Measurements from ENCODE around the gene RXRG. TPM values are rescaled to one million over a fixed set of nuclear protein-coding genes. Genes with fewer than 3 reads are reported as not detected.

RXRG gene
- total RNA-seq, 1 experiment from 2014 or later: not detected

GRCh38 chr1:165431079-165431478 is 13.8 kb downstream of the RXRG start:
- H3K4me3 ChIP-seq (ENCODE audit: low read length): no peak overlapping the region
- no peaks in the 10 kb centered on the region for H3K9me2 ChIP-seq (replicated peaks; ENCODE audit: low read length)
- ChIA-PET CTCF (no interaction called here), POLR2A (ENCODE audit: unreplicated experiment) (no interaction called here)
- no TSS peak for BruUV-seq (replicated peaks)
- no peaks in the 10 kb centered on the region for H3F3A ChIP-seq (ENCODE audit: low read length, unreplicated experiment)
- no peak overlapping the region for H3K27ac ChIP-seq (ENCODE audit: low read length)
- ATAC-seq (no peak), DNase-seq (no peak)
- no peaks in the 10 kb centered on the region for H3K4me1 ChIP-seq (ENCODE audit: insufficient read depth, low read length)
- no peaks in the 10 kb centered on the region for H3K36me3 ChIP-seq (ENCODE audit: low read depth, low read length)
- no peak overlapping the region for H3K9ac ChIP-seq (ENCODE audit: low read length)
- no peak overlapping the region for H2AFZ ChIP-seq (ENCODE audit: low read length)
- no peaks in the 10 kb centered on the region for H3K9me3 ChIP-seq (ENCODE audit: low read length)
- H3K79me2 ChIP-seq (ENCODE audit: low read length): no peaks in the 10 kb centered on the region
- H3K4me2 ChIP-seq (ENCODE audit: low read length): no peak overlapping the region
- intact Hi-C loops (cut with micrococcal nuclease): no loop called here
- no peaks in the 10 kb centered on the region for H4K20me1 ChIP-seq (ENCODE audit: low read length)
- TF ChIP-seq EZH2phosphoT487 (IDR thresholded peaks at IDR 0.05; ENCODE audit: borderline replicate concordance, low read length) (no peak), EZH2 (IDR thresholded peaks at IDR 0.05; ENCODE audit: low read length, unreplicated experiment) (no peak)
- TF ChIP-seq, protein P1, sequence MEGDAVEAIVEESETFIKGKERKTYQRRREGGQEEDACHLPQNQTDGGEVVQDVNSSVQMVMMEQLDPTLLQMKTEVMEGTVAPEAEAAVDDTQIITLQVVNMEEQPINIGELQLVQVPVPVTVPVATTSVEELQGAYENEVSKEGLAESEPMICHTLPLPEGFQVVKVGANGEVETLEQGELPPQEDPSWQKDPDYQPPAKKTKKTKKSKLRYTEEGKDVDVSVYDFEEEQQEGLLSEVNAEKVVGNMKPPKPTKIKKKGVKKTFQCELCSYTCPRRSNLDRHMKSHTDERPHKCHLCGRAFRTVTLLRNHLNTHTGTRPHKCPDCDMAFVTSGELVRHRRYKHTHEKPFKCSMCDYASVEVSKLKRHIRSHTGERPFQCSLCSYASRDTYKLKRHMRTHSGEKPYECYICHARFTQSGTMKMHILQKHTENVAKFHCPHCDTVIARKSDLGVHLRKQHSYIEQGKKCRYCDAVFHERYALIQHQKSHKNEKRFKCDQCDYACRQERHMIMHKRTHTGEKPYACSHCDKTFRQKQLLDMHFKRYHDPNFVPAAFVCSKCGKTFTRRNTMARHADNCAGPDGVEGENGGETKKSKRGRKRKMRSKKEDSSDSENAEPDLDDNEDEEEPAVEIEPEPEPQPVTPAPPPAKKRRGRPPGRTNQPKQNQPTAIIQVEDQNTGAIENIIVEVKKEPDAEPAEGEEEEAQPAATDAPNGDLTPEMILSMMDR (conservative IDR thresholded peaks at IDR 0.05; ENCODE audit: low read depth, low read length): no peak
- H3K27me3 ChIP-seq (ENCODE audit: low read length): peaks cover 33% of the 10 kb centered on the region

GRCh38 chr1:165426745-165427144 is 18.2 kb downstream of the RXRG start:
- intact Hi-C loops (cut with micrococcal nuclease): no loop called here
- DNase-seq: no peak
- Histone ChIP-seq H3F3A (ENCODE audit: low read length, unreplicated experiment) (no peaks in the 10 kb centered on the region), H3K79me2 (ENCODE audit: low read length) (no peaks in the 10 kb centered on the region), H2AFZ (ENCODE audit: low read length) (no peak overlapping the region), H3K9ac (ENCODE audit: low read length) (no peak overlapping the region), H3K4me1 (ENCODE audit: insufficient read depth, low read length) (no peaks in the 10 kb centered on the region), H3K9me2 (replicated peaks; ENCODE audit: low read length) (no peaks in the 10 kb centered on the region), H3K4me2 (ENCODE audit: low read length) (no peak overlapping the region), H3K36me3 (ENCODE audit: low read depth, low read length) (no peaks in the 10 kb centered on the region), H3K4me3 (ENCODE audit: low read length) (no peak overlapping the region), H4K20me1 (ENCODE audit: low read length) (no peaks in the 10 kb centered on the region), H3K27me3 (ENCODE audit: low read length) (peaks cover 40% of the 10 kb centered on the region), H3K9me3 (ENCODE audit: low read length) (no peaks in the 10 kb centered on the region), H3K27ac (ENCODE audit: low read length) (no peak overlapping the region)
- POLR2A ChIA-PET (ENCODE audit: unreplicated experiment): no interaction called here
- BruUV-seq (replicated peaks): no TSS peak
- ATAC-seq: no peak
- TF ChIP-seq, protein P1 (conservative IDR thresholded peaks at IDR 0.05; ENCODE audit: low read depth, low read length): no peak
- TF ChIP-seq EZH2phosphoT487 (IDR thresholded peaks at IDR 0.05; ENCODE audit: borderline replicate concordance, low read length): no peak
- no peak for TF ChIP-seq EZH2 (IDR thresholded peaks at IDR 0.05; ENCODE audit: low read length, unreplicated experiment)
- CTCF ChIA-PET: no interaction called here

- POLR2A ChIA-PET (ENCODE audit: unreplicated experiment): no interaction called here
- intact Hi-C loops (cut with micrococcal nuclease): no loop called here
- DNase-seq (no peak), ATAC-seq (no peak)
- BruUV-seq (replicated peaks): no TSS peak
- no peak overlapping the region for H3K27ac ChIP-seq (ENCODE audit: low read length)
- no peak overlapping the region for H2AFZ ChIP-seq (ENCODE audit: low read length)
- H3K9me2 ChIP-seq (replicated peaks; ENCODE audit: low read length): no peaks in the 10 kb centered on the region
- no peak overlapping the region for H3K4me2 ChIP-seq (ENCODE audit: low read length)
- H4K20me1 ChIP-seq (ENCODE audit: low read length): no peaks in the 10 kb centered on the region
- H3K4me1 ChIP-seq (ENCODE audit: insufficient read depth, low read length): no peaks in the 10 kb centered on the region
- no peaks in the 10 kb centered on the region for H3K9me3 ChIP-seq (ENCODE audit: low read length)
- no peak overlapping the region for H3K4me3 ChIP-seq (ENCODE audit: low read length)
- no peaks in the 10 kb centered on the region for H3F3A ChIP-seq (ENCODE audit: low read length, unreplicated experiment)
- no peaks in the 10 kb centered on the region for H3K36me3 ChIP-seq (ENCODE audit: low read depth, low read length)
- H3K79me2 ChIP-seq (ENCODE audit: low read length): no peaks in the 10 kb centered on the region
- TF ChIP-seq, protein P1 (conservative IDR thresholded peaks at IDR 0.05; ENCODE audit: low read depth, low read length): no peak
- TF ChIP-seq EZH2 (IDR thresholded peaks at IDR 0.05; ENCODE audit: low read length, unreplicated experiment): no peak
- no peak for TF ChIP-seq EZH2phosphoT487 (IDR thresholded peaks at IDR 0.05; ENCODE audit: borderline replicate concordance, low read length)
- no peak overlapping the region for H3K9ac ChIP-seq (ENCODE audit: low read length)
- peaks cover 42% of the 10 kb centered on the region for H3K27me3 ChIP-seq (ENCODE audit: low read length)
- CTCF ChIA-PET: no interaction called here
Observed at GRCh38 chr1:165425621-165426020, 19.3 kb downstream of the RXRG start.
